T1000 (cell line): ENCODE measurements around the gene NYAP2.

Experiments
- DNase-seq: peaks from one replicate; lab custom pipeline; 2025; ENCODE audit warnings: mixed read lengths; lab: John Stamatoyannopoulos, UW

The NYAP2 gene

GRCh38 chr2:225484751-225485150 lies 85.2 kb downstream of the NYAP2 start:
- DNase-seq = no peak

DNA sequence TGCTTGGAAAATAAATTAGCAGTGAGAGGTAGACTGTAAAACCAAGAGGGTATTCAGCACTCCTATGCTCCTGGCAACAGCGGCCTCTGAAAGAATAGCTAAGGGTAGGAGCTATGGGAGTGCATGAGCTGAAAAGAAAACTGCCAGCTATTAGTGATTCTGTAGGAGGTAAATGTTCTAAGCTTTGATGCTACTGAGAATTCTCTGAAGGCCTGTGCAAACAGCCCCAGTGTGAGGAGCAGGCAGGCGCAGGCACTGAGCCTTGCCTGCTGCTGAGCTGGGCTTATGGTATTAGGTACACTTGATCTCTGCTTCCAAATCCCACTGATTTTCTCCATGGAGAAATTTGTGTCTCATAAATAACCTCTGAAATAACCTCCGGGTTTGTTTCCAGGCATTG lies 86.7 kb downstream of the NYAP2 start:
- DNase-seq = no peak

DNA sequence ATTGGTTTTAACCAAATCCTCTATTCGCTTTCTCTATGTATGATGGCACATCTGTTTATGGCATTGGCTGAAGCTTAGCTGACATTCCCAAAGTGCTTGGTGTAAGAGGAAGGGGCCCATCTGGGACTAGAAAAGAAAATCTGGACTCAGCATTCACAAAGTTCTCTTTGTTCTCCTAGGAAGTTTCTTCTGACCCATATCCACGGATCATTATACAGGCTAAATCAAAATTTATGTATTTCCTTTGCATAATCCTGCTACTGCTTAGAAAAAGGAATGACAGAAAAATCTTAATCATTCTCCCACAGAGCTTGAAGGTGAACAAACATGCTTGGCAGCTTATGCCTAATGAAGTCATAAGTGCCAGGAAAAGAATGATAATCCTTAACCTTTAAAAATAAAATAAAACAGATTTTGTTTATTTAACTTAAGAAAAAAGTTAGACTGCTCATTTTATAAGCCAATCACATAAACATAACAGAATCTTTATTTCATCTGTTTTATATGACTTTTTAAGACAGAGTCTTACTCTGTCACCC lies 88.4 kb downstream of the NYAP2 start:
- DNase-seq = no peak

DNA sequence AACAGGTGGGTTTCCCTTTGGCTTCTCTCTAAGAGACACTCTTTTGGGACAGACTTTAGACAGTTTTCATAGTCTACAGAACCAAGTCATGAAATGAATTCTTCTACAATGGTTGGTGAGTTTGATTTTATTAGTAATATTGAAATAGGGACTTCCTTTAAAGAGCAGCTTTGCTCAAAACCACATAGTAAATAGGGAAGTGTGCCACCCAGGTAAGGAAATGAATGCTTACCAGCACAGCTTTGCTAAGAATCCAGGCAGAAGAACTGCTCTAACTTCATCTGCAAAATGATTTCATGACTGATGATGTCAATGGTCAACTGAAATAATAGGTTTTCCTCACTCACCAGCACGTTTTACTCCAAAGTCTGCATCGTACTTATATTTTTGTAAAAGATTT lies 89.2 kb downstream of the NYAP2 start:
- no peak for DNase-seq

GRCh38 chr2:225493420-225494099 lies 94.0 kb downstream of the NYAP2 start:
- DNase-seq = no peak

GRCh38 chr2:225494100-225494459 lies 94.6 kb downstream of the NYAP2 start:
- no peak for DNase-seq

DNA sequence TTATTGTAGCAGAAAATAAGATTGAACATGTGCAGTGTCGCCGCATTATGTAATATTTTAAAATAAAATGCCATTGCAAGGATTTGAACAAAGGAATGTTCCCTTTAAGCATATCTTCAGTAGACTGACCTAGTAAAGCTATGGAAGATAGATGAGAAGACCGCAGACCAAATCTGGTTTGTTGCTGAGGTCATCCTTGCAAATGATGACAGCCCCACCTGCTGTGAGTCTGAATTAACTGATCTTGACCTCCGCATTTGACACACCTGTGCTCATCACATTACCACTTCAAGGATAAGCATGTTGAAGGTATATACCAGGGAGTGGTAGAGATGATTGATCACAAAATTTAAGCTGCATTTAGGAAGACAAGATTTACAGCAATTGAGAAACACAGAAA lies 96.2 kb downstream of the NYAP2 start:
- no peak for DNase-seq

DNA sequence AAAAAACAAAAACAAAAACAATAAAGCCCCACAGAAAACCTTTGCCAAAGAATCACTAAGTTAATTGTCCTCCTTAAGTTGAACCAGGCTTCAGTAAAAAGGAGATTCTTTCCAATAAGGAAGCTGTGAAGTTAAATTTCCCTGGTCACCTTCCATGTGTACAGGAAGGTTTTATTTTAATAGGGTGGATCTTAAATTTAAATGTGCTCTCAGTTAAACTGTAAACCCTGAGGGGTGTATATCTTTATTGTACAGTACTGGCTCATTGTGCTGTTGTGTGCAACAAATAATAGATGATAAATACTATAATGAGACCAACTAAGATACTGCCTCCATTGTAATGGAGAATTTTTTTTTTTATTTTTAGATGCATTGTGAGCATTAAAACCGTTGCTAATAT lies 97.1 kb downstream of the NYAP2 start:
- DNase-seq = no peak

- no peak for DNase-seq
Observed at GRCh38 chr2:225497166-225497565, 97.7 kb downstream of the NYAP2 start.

DNA sequence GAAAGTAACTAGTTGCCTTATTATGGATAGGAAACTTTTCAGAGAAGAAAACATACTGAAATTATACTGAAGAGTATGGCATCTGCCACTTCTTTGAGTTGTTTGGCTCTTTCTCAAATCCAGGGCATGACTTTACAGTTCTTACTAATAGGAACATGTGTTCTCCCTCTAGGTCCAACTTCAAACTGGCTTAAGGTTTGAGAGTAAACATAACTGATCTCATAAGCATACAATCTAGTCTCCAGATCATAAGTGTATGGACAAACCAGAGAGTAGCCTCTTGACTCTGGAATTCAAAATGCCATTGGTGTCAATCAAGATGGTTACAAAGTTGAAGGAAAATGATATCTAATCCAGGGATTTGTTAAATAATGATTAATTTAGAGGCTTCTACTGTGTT lies 101.5 kb downstream of the NYAP2 start:
- no peak for DNase-seq

DNA sequence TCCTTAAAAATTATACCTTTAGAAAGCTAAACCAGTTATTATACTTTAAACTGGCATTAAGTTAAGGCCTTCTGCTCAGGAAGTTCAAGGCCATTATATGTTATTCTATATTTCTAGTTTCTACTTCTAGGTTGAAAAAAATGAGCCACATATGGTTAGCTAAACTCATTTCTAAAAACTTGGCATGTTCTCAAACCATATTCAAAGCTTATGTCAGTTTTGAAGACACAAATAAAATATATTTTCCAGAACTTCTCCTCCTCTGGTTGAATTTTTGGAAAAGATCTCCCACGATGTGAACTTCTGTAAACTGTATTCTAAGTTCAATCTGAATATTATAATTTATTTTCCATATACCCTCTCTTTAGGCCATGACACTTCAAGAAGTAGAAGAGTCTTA lies 103.5 kb downstream of the NYAP2 start:
- DNase-seq = no peak

GRCh38 chr2:225510796-225511195 lies 111.3 kb downstream of the NYAP2 start:
- no peak for DNase-seq

GRCh38 chr2:225512469-225512868 lies 113.0 kb downstream of the NYAP2 start:
- DNase-seq = no peak

GRCh38 chr2:225512876-225513540 lies 113.5 kb downstream of the NYAP2 start:
- DNase-seq = no peak

GRCh38 chr2:225515033-225515432 lies 115.5 kb downstream of the NYAP2 start:
- DNase-seq = no peak

- no peak for DNase-seq
Observed at GRCh38 chr2:225526760-225527390, 127.4 kb downstream of the NYAP2 start.

DNA sequence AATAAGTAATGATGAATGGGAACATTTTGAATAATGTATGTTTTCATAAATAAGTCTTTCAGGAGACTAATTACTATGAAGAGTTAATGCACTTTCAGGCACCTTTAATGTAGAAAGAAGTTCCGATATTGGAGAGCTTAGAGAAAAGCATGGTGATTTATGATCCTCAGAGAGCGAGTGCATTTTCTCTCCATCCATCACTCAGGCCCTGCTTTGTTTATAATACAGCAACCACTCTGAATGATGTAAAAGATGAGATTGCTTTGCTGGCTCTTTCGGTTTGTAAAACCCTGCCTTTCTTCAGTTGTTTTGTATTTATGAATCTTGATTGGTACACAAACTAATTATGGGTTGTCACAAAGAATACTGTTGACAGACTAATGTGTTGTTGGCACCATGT lies 132.0 kb downstream of the NYAP2 start:
- DNase-seq = no peak

DNA sequence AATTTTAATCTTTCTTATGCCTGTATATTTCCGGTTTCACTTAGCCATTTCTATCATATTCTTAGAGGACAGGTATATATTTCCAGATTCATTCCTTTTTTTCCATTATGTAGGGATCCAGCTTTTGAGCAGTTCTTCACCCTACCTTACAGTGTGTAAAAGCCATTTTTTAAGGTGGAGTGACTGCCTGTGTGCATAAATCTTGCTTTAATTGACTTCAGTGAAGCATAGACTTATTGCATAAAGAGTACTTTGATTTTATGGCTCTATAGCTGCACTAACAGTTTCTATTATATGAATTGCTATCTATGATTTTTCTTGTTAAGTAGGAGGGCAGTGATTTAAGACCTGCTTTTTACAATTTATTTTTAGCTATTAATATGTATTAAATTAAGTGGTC lies 132.6 kb downstream of the NYAP2 start:
- DNase-seq = no peak

DNA sequence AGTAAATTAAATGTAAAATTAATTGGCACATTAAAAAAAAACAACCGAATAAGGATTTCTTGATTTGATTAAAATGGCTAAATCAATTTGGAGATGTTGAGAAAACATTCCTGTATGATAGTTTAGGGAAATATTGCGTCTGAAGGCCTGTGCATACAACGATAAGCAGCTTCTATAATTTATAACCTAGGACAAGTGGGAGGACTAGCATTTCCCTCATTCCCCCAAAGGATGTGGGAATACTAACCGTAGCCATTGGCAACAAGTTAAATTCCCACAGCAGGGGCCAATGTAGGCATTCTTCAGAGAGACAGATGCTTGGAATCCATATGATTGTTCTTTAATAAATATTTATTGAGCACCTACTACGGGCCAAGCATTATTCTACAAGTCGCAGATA lies 134.5 kb downstream of the NYAP2 start:
- no peak for DNase-seq

DNA sequence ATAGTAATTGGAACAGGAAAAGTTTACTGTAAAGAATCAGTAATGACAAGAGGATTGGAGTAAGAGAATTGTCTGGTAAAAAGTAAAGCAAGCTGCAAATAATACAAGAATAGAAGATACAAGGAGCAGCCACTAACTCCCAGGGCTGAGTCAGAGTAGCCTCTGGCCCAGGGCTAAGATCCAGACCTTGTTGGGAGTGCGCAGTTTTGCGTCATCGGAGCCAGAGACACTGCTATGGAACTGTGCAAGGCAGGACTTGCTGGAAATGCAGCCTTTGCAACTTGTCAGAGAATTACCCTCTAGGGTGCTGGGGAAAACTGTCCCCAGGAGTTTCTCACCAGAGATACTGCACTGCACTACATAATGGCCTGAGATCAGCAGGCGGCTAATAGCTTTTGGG lies 135.2 kb downstream of the NYAP2 start:
- no peak for DNase-seq

- DNase-seq = no peak
Observed at GRCh38 chr2:225536036-225536435, 136.5 kb downstream of the NYAP2 start.

DNA sequence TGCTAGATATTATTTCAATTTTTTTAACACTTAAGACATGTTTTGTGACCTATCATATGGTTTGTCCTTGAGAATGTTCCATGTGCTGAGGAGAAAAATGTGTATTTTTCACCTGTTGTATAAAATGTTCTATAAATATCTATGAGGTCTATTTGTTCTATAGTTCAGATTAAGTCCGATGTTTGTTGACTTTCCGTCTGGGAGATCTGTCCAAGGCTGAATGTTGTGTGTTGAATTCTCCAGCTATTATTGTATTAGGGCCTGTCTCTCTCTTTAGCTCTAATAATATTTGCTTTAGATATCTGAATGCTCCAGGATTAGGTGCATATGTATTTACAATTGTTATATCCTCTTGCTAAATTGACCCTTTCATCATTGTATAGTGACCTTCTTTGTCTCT lies 144.1 kb downstream of the NYAP2 start:
- DNase-seq = no peak

- DNase-seq = no peak
Observed at GRCh38 chr2:225556461-225556860, 157.0 kb downstream of the NYAP2 start.
